Gastrocnemius medialis (tissue), 4 donors: ENCODE measurements around the gene BPIFB1.

Experiments used
- CTCF ChIP-seq, 5 experiments: fragments of 450-650 bp in 3 of 5; fragments of 200-600 bp in 2 of 5; sonication (generic) in 2 of 5; IDR thresholded peaks in 4 of 5; conservative IDR thresholded peaks in 1 of 5; 1 replicate in 4 of 5; 2 replicates in 1 of 5; pipeline ENCODE4 v1.5.1; 2016 to 2019; ENCODE audit warnings: antibody characterized with exemption in 5 of 5, mild to moderate bottlenecking in 3 of 5, moderate library complexity in 3 of 5
- POLR2A ChIP-seq, 2 donors: fragments of 450-650 bp; IDR thresholded peaks; one replicate each; pipeline ENCODE4 v1.6.1; 2017; ENCODE audit warnings: antibody characterized with exemption in 2 of 2, mild to moderate bottlenecking in 2 of 2, moderate library complexity in 2 of 2

- TF ChIP-seq CTCF (IDR thresholded peaks at IDR 0.05 in 4 of 5, conservative IDR thresholded peaks at IDR 0.05 in 1 of 5) = no peak
- TF ChIP-seq POLR2A (IDR thresholded peaks at IDR 0.05) = no peak
These were observed 7.8 kb downstream of the BPIFB1 start for GRCh38 chr20:33290852-33291251.
